Cardiac muscle cell (in vitro differentiated cells and primary cell): ENCODE data around the gene FOXM1. TPM values are rescaled to one million over a fixed set of nuclear protein-coding genes. Genes with fewer than 3 reads are reported as not detected.

Experiments used
- DNase-seq, 2 donors: peaks; one replicate each; pipeline versions ENCODE4 v3.0.0 to v3.0.0-alpha.2; 2010 to 2017; ENCODE audit warnings: low read depth in 1 of 2, low spot score in 1 of 2
- H3K27ac ChIP-seq: fragments of 200-600 bp; sonication (generic); 2 replicates; pipeline ENCODE4 v1.5.1; 2016
- H3K27me3 ChIP-seq: fragments of 200-600 bp; sonication (generic); 2 replicates; pipeline ENCODE4 v1.6.0; 2016; ENCODE audit warnings: control low read depth
- H3K36me3 ChIP-seq: fragments of 200-600 bp; sonication (generic); 2 replicates; pipeline ENCODE4 v1.5.1; 2016; ENCODE audit warnings: control low read depth
- H3K4me1 ChIP-seq: fragments of 200-600 bp; sonication (generic); 2 replicates; pipeline ENCODE4 v1.8.1; 2017; ENCODE audit warnings: low read depth, mild to moderate bottlenecking, mixed run types
- H3K4me3 ChIP-seq: fragments of 200-600 bp; sonication (generic); 2 replicates; pipeline ENCODE4 v1.5.1; 2016; ENCODE audit warnings: mild to moderate bottlenecking
- H3K9me3 ChIP-seq: fragments of 200-600 bp; sonication (generic); 2 replicates; pipeline ENCODE4 v1.5.1; 2017; ENCODE audit warnings: low read depth, mild to moderate bottlenecking, control low read depth
- polyA plus RNA-seq: library from polyadenylated mRNA; unstranded; fragments of >200 nt; fragmentation: Nextera tagmentation; extraction: Ambion mirVana; gene quantifications from 2 replicates; pipeline ENCODE4 v1.2.1, GENCODE V29; 2016
- total RNA-seq: library from RNA; depleted of rRNA; stranded (reverse); fragments of >200 nt; gene quantifications from 2 replicates; pipeline ENCODE4 v1.2.3, GENCODE V29; 2016
- TF ChIP-seq, protein P1 (sequence below): IDR thresholded peaks from 2 replicates; pipeline ENCODE4 v1.5.1; 2012; ENCODE audit warnings: low read depth, mild to moderate bottlenecking, low read length

Gene FOXM1
- total and polyA plus RNA-seq, 2 experiments from 2014 or later, result 11.5 to 36.1 TPM

DNA sequence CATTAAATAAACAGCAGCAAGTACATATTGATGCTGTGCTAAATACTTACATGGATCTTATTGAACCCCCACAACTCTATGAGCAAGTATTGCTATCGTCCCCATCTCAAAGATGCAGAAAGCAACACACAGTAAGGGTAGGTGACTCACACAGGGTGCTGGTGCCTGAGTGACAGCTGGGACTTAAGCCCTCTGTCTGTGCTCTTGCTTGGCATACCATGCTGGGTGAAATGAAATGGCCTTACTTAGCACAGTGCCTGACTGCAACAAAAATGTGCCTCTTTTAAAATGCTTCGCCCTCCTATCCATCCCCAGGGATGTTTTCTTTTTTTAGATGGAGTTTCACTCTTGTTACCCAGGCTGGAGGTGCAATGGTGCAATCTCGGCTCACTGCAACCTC lies 20.9 kb downstream of the FOXM1 start:
- Histone ChIP-seq H3K27ac (no peak overlapping the region), H3K4me3 (no peak overlapping the region), H3K27me3 (no peaks in the 10 kb centered on the region), H3K9me3 (no peaks in the 10 kb centered on the region), H3K4me1 (no peaks in the 10 kb centered on the region), H3K36me3 (no peaks in the 10 kb centered on the region)
- no peak for DNase-seq
- TF ChIP-seq, protein P1, sequence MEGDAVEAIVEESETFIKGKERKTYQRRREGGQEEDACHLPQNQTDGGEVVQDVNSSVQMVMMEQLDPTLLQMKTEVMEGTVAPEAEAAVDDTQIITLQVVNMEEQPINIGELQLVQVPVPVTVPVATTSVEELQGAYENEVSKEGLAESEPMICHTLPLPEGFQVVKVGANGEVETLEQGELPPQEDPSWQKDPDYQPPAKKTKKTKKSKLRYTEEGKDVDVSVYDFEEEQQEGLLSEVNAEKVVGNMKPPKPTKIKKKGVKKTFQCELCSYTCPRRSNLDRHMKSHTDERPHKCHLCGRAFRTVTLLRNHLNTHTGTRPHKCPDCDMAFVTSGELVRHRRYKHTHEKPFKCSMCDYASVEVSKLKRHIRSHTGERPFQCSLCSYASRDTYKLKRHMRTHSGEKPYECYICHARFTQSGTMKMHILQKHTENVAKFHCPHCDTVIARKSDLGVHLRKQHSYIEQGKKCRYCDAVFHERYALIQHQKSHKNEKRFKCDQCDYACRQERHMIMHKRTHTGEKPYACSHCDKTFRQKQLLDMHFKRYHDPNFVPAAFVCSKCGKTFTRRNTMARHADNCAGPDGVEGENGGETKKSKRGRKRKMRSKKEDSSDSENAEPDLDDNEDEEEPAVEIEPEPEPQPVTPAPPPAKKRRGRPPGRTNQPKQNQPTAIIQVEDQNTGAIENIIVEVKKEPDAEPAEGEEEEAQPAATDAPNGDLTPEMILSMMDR, result no peak

DNA sequence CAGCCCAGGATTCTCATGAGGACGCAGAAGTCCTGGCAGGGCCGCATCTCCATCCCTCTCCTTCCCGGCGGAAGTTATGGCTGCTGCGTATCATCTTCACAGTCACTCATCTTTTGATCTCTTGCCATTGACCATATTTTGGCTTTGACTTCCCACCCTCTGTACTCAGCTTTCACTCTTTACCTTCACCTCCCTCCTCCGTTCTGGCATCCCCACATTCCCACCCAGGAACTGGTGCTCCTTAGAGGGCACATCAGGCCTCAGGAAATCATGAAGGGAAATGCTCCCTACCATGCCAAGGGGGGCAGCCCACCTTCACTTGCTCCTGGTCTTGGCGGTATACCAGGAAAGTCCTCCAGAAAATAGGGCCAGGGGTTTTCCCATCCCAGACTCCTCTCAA lies 21.4 kb downstream of the FOXM1 start:
- no peaks in the 10 kb centered on the region for H3K4me1 ChIP-seq
- DNase-seq, result no peak
- TF ChIP-seq, protein P1, result no peak
- no peak overlapping the region for H3K4me3 ChIP-seq
- no peak overlapping the region for H3K27ac ChIP-seq
- no peaks in the 10 kb centered on the region for H3K27me3 ChIP-seq
- no peaks in the 10 kb centered on the region for H3K36me3 ChIP-seq
- no peaks in the 10 kb centered on the region for H3K9me3 ChIP-seq

DNA sequence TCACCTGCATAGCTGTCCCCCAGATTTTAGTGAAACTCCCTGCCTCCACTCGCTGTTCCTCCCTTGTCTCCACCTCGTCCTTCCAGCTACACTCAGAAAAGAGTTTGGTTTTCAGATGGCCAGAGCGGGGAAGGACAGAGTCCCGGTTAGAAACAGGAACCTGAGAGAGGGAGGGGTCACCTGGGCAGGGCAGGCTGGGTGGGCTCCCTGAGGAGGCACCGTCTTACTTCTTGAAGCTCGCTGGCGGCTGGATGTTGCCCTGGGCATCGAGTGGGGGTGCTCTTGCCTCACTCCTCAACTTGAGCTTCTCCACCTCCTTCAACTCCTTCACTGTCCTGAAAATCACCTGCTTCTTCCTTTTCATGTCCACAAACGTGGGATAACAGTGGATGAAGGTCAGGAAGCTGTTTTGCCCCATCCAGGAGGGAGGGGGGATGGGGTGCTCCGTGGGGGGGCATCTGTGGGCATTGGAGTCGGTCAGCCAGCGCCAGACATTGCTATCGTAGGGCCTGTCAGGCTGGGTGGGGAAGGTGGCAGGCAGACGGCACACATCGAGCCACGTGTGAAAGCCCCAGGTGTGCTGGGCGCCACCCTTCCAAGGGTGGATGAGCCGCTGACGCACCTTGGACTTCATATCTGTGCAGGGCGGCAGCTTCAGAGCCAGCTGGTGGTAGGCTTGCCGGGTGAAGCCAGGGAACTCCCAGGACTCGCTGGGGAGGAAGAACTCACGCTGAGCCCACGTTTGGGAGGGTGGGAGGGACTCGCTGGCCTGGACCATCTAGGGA lies 22.1 kb downstream of the FOXM1 start:
- Histone ChIP-seq H3K27me3 (no peaks in the 10 kb centered on the region), H3K9me3 (no peaks in the 10 kb centered on the region), H3K36me3 (no peaks in the 10 kb centered on the region), H3K4me3 (no peak overlapping the region), H3K27ac (no peak overlapping the region), H3K4me1 (peaks cover 2% of the 10 kb centered on the region)
- TF ChIP-seq, protein P1, result no peak
- DNase-seq, result no peak

DNA sequence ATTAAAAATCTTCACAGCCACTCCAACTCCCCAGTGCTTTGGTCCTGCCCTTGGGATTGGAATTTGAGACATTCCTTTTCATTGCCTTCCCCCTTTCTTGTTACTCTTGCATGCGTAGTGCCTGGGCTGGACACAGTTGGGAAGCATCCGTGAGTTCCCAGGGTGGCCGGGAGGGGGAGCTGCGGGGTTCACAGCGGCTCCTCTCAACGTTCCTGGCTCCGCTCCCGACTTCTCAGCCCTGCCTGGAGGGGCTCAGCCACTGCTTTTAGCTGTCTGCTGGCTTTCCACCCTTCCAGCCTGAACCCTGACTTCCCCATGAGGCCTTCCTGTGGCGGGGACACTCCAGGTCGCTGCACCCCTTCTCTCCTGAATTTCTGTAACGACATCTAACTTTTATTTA lies 23.3 kb downstream of the FOXM1 start:
- DNase-seq, result peak; percentile 87 to 89
- Histone ChIP-seq H3K27me3 (no peaks in the 10 kb centered on the region), H3K36me3 (no peaks in the 10 kb centered on the region), H3K4me3 (no peak overlapping the region), H3K4me1 (peaks cover 14% of the 10 kb centered on the region), H3K27ac (no peak overlapping the region), H3K9me3 (no peaks in the 10 kb centered on the region)
- TF ChIP-seq, protein P1, result peak; percentile 95

DNA sequence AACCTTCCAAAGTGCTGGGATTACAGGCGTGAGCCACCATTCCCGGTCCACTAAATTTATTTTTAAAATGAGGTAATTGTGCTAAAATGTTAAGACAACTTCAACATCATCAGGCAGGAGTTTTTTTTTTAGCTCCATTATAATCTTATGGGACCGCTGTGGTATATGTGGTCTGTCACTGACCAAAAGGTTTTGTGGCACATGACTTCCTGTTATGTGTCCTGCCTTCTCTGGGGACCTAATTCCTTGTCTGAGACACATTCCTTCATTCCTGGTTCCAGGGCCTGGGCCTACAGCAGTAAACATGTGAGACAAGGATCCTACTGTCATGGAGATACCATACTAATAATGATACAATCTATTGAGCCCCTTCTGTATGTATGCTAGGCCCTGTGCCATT lies 25.0 kb downstream of the FOXM1 start:
- no peaks in the 10 kb centered on the region for H3K9me3 ChIP-seq
- H3K4me1 ChIP-seq, result peaks cover 25% of the 10 kb centered on the region
- no peak overlapping the region for H3K4me3 ChIP-seq
- H3K27ac ChIP-seq, result no peak overlapping the region
- TF ChIP-seq, protein P1, result no peak
- no peak for DNase-seq
- no peaks in the 10 kb centered on the region for H3K27me3 ChIP-seq
- no peaks in the 10 kb centered on the region for H3K36me3 ChIP-seq
